ENCODE results near the gene RHBDF1.

DNA sequence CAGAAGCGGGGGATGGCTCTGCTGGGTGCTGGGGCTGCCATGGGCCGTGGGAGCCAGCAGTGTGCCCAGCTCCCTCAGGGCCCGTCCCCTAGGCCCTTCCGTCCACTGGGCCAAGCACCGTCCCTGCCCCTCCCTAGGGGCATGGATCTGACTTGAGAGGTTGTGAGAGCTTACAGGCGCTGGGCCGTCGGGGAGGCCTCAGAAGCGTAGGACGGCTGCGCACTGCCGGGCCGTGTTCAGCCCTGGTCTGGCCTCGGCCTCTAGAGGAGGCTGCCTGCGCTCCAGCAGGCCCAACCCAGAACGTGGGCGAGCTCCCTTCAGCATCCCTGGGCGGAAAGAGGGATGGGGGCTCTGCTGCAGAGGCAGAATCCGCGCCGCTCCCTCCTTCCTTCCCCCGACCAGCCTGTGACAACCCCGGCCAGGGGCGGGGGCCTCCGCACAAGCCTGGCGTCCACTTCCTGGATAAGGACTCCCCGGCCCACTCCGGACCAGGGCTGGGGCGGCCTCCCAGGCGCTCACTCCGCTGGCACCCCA is 4.9 kb upstream of the RHBDF1 start:
- TF ChIP-seq GABPA (IDR thresholded peaks at IDR 0.05; ENCODE audit: low read depth), result no peak
- no peak for TF ChIP-seq RFX5 (IDR thresholded peaks at IDR 0.05; ENCODE audit: low read length)
- no peak for TF ChIP-seq POLR2AphosphoS5 (IDR thresholded peaks at IDR 0.05; ENCODE audit: low read depth, low read length)

Data from SK-N-SH (cell line).